C4-2B (cell line): ENCODE results near the gene MTG2.

ENCODE experiments used
- CTCF ChIP-seq: fragments of 450-650 bp; conservative IDR thresholded peaks from 2 replicates; pipeline ENCODE4 v1.5.1; 2017; ENCODE audit warnings: mild to moderate bottlenecking
- ZFX ChIP-seq: fragments of 450-650 bp; IDR thresholded peaks from 2 replicates; pipeline ENCODE4 v1.6.1; 2017

DNA sequence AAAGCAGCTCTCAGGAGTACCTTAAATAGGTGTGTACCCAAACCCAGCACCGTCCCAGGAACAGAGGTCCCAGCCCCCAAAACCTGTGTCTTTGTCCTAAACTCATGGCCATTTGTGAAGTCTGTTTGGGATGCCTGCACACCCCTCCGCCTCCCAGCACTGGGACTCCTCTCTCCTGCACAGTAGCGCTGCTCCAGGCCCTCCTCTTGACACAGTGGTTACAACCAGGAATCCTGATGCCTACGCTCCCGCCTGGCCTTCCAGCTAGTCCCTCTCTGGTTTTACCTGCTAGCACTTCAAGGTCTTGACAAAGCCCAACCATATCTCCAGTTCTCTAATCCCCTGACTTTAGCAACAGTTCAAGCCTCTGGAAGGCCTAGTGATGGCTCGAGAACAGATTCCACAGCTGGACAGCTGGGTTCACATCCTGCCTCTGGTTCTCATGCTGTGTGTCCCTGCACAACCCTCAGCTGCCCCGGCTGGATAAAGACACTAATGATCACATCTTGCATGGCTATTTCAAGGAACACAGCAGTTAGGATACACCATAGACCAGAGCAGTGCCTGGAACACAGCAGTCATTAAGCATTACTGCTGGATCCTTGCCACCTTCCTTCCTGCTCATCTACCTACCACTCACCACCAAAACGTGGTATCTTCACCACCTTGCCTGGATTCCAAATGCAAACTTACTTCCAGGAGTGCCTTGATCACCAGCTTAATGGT, 45.2 kb upstream of the MTG2 start:
- TF ChIP-seq CTCF (no peak), ZFX (no peak)
